Gastroesophageal sphincter (tissue), 3 donors: ENCODE measurements around the gene IL17F.

Experiments used
- POLR2AphosphoS5 ChIP-seq: sonication (generic); formaldehyde crosslinking; IDR thresholded peaks from one replicate; pipeline ENCODE4 v1.6.1; 2017; ENCODE audit warnings: antibody characterized with exemption
- TF ChIP-seq, protein P1 (sequence below), 4 experiments: fragments of 200-600 bp in 2 of 4; fragments of 450-650 bp in 2 of 4; sonication (generic) in 1 of 4; IDR thresholded peaks; one replicate each; pipeline ENCODE4 v1.5.1; 2017 to 2019; ENCODE audit warnings: antibody characterized with exemption in 4 of 4, mild to moderate bottlenecking in 2 of 4, moderate library complexity in 2 of 4

DNA sequence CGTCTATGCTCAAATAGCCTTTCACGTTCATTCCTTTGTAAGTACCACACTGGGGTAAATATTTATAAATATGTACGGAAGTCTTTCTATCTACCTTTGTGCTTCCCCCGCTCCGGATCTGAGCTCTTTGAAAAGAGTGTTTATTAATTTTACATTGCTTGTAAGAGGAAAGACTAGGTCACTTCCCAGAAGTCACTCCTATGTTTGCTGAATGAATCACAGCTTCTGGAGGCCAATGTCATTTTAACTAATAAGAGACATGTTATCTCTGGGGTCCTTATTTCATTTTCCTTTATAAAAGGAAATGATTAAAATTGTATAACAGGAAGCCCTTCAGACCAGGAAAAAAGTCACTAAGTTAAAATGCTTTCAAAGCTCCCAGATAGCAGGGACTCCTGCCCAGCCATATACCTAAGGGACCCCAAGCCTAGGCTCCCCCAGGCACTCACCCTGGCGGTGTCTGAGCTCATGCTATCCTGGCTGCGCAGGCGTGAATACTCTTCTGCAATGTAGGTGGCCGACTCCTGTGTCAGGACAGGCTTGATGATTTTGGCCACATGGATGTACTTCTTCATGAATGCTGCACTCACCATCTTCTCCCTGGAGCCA is 27.7 kb upstream of the IL17F start:
- TF ChIP-seq, protein P1, sequence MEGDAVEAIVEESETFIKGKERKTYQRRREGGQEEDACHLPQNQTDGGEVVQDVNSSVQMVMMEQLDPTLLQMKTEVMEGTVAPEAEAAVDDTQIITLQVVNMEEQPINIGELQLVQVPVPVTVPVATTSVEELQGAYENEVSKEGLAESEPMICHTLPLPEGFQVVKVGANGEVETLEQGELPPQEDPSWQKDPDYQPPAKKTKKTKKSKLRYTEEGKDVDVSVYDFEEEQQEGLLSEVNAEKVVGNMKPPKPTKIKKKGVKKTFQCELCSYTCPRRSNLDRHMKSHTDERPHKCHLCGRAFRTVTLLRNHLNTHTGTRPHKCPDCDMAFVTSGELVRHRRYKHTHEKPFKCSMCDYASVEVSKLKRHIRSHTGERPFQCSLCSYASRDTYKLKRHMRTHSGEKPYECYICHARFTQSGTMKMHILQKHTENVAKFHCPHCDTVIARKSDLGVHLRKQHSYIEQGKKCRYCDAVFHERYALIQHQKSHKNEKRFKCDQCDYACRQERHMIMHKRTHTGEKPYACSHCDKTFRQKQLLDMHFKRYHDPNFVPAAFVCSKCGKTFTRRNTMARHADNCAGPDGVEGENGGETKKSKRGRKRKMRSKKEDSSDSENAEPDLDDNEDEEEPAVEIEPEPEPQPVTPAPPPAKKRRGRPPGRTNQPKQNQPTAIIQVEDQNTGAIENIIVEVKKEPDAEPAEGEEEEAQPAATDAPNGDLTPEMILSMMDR (IDR thresholded peaks at IDR 0.05), result no peak
- TF ChIP-seq POLR2AphosphoS5, result no peak
